GM12892 (cell line): ENCODE measurements around the gene KRT78.

Experiments
- DNase-seq: peaks from one replicate; pipeline ENCODE4 v3.0.0; 2011; ENCODE audit not compliant: insufficient read length
- FAIRE-seq: peaks from 2 replicates; lab custom pipeline; 2011; peaks lifted over from hg19 to GRCh38; lab: Jason Lieb, UNC
- POLR2A ChIP-seq: IDR thresholded peaks from 2 replicates; pipeline ENCODE4 v1.6.1; 2011; ENCODE audit warnings: low read depth, low read length, control low read depth
- POLR2AphosphoS5 ChIP-seq: IDR thresholded peaks from 2 replicates; pipeline ENCODE4 v1.6.1; 2011; ENCODE audit warnings: low read depth, low read length, control low read depth
- TAF1 ChIP-seq: IDR thresholded peaks from 2 replicates; pipeline ENCODE4 v1.6.1; 2011; ENCODE audit warnings: low read depth, mild to moderate bottlenecking, control low read depth, low read length, borderline replicate concordance

The KRT78 gene

DNA sequence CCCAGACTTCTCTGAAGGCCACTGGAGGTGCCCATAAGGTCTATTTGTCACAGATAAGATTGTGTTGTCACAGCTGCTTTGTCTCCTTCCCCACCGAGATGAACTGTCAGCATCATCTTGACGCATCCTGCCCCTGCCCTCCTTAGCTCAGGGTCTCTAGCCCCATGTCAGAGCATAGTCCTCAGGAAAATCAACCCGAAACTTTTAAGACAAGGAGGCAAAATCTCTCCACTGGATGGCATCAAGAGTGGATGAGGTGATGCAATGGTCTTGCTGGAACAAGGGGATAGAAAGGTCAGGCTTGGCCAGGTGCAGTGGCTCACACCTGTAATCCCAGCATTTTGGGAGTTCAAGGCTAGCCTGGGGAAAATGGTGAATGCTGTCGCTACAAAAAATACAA is 22.8 kb downstream of the KRT78 start:
- no peak for TF ChIP-seq POLR2AphosphoS5
- TF ChIP-seq POLR2A = no peak
- TF ChIP-seq TAF1 = no peak
- no peak for FAIRE-seq
- no peak for DNase-seq

DNA sequence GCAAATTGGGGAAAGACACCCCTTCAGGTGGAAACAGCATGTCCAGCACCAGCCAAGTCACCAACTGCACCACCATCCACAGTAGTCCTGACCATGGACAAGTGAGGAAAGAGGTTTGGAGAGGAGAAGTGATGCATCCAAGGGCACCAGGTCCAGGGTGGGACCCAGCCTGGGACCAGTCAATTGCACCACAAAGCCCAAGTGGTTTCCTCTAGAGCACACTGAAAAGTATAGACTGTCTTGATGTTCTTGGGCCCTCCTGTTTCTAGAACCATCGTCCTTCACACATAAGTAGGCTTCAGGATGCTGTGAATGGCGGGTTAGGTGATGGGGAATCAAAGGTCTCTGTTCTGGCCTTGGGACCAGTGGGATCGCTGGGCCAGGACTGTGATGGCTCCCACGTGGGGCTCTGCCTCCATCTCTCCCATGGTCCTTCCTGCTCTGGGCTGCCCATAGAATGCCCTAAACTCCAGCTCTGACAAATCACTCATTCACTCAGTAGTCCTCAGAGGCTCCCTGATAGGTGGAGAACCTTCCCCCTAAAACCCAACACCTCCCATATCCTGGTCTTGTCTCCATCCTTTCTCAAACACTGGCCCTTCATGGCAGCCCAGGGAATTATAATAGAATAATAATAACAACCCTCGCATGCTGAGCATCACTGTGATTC is 23.9 kb downstream of the KRT78 start:
- FAIRE-seq = no peak
- TF ChIP-seq POLR2AphosphoS5 (no peak), TAF1 (no peak), POLR2A (no peak)

GRCh38 chr12:52823761-52824450 is 24.9 kb downstream of the KRT78 start:
- TF ChIP-seq TAF1 (no peak), POLR2A (no peak), POLR2AphosphoS5 (no peak)
- no peak for FAIRE-seq
- DNase-seq = no peak

More for the DNA sequence above, 23.9 kb downstream of the KRT78 start:
- DNase-seq = no peak

DNA sequence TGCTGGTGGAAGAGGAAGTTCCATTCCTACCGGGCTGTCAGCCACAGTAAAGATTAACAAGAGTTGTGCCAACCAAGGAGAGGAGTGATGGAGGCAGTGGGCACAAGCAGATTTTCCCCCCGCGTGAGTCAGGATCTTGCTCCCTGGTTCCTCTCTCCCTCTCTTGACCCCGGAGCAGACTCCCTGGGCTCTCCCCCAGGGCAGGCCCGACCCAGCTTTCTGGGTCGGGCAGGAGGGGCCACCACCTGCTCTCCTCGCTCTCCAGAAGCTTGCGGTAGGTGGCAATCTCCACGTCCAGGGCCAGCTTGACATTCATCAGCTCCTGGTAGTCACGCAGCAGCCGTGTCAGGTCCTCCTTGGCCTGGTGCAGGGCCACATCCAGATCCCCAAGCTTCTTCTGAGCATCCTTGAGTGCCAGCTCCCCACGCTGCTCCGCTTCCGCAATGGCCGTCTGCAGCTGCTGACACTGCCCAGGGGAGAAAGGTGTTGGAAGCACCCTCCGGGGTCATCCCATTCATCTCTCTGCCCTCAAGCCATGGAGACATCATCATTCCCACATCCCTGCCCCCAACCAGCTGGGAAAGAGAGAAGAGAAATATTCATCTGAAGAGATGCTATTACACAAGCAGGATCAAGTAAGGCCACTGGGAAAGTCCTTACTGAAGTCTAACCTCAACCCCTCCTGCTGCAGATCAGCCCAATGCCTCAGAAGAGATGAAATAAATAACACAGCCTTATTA is 25.9 kb downstream of the KRT78 start:
- no peak for FAIRE-seq
- no peak for TF ChIP-seq TAF1
- no peak for TF ChIP-seq POLR2AphosphoS5
- no peak for TF ChIP-seq POLR2A
- no peak for DNase-seq

GRCh38 chr12:52821826-52822660 is 26.8 kb downstream of the KRT78 start:
- no peak for TF ChIP-seq POLR2A
- no peak for TF ChIP-seq POLR2AphosphoS5
- no peak for TF ChIP-seq TAF1
- no peak for DNase-seq
- no peak for FAIRE-seq

DNA sequence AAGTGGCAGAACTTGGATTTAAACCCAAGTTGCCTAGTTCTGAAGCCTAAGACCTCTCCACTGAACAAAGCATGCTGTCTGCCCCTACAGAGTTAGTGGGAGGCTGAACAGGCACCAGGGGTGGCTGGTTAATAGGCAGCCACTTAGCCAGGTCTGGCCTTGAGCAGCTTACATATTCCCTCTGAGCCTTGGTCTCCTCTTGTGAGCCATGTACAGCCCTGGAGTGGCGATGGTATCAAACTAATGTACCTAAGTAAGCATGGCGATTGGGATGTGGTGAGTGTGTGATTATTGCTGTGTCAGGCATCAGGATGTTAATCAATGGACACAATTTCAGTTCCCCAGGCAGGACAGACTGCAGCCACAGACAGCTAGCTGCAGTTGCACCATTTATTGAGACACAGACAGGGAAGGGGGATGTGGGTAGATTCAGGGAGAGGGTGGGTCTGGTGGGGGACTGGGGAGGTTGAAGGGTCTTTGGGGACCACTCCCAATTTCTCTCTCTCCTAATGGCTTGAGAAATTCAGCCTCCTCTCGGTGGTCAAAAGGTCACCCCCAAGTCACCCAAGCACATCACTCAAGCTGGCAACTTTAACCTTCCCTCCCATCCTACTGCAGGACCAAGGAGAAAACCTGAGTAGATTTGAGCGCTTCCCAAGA is 27.6 kb downstream of the KRT78 start:
- TF ChIP-seq POLR2AphosphoS5 (no peak), TAF1 (no peak), POLR2A (no peak)
- FAIRE-seq = no peak
- DNase-seq = no peak

- FAIRE-seq = no peak
- DNase-seq = no peak
- no peak for TF ChIP-seq POLR2AphosphoS5
- no peak for TF ChIP-seq TAF1
- no peak for TF ChIP-seq POLR2A
Observed at GRCh38 chr12:52820521-52820920, 28.3 kb downstream of the KRT78 start.

- FAIRE-seq (no peak), DNase-seq (no peak)
- TF ChIP-seq POLR2A (no peak), TAF1 (no peak), POLR2AphosphoS5 (no peak)
Observed at GRCh38 chr12:52819731-52820510, 28.9 kb downstream of the KRT78 start.

GRCh38 chr12:52818887-52819420 is 29.8 kb downstream of the KRT78 start:
- FAIRE-seq (no peak), DNase-seq (no peak)
- TF ChIP-seq POLR2A (no peak), TAF1 (no peak), POLR2AphosphoS5 (no peak)
